ENCODE data around the gene CERT1. TPM values are rescaled to one million over a fixed set of nuclear protein-coding genes. Genes with fewer than 3 reads are reported as not detected.

The CERT1 gene
- total RNA-seq, 2 donors from 2014 or later, result 30.6 to 39.5 TPM

- peaks cover 3% of the 10 kb centered on the region for H3K9me3 Mint-ChIP-seq
- no peak overlapping the region for H3K4me3 Mint-ChIP-seq
- H3K36me3 Mint-ChIP-seq, result peaks cover 36% of the 10 kb centered on the region
- H3K27ac Mint-ChIP-seq, result no peak overlapping the region
- ATAC-seq (peak; percentile 79), DNase-seq (ENCODE audit: low spot score) (no peak)
- peaks cover 35 to 50% of the 10 kb centered on the region in 2 donors for H3K4me1 Mint-ChIP-seq (ENCODE audit: low read depth in 2 of 2)
- no peaks in the 10 kb centered on the region for H3K27me3 Mint-ChIP-seq
Measured at GRCh38 chr5:75482482-75482881, 28.9 kb downstream of the CERT1 start.

GRCh38 chr5:75481024-75481423 is 30.4 kb downstream of the CERT1 start:
- Mint-ChIP-seq H3K27ac (no peak overlapping the region), H3K27me3 (no peaks in the 10 kb centered on the region), H3K4me3 (no peak overlapping the region), H3K36me3 (peaks cover 36% of the 10 kb centered on the region), H3K4me1 (ENCODE audit: low read depth in 2 of 2) (peaks cover 26 to 47% of the 10 kb centered on the region in 2 donors), H3K9me3 (peaks cover 3% of the 10 kb centered on the region)
- ATAC-seq, result no peak
- DNase-seq (ENCODE audit: low spot score), result no peak

- no peak for ATAC-seq
- no peak for DNase-seq (ENCODE audit: low spot score)
- Mint-ChIP-seq H3K4me1 (ENCODE audit: low read depth in 2 of 2) (peaks cover 16 to 29% of the 10 kb centered on the region in 2 donors), H3K36me3 (peaks cover 6% of the 10 kb centered on the region), H3K27me3 (no peaks in the 10 kb centered on the region), H3K9me3 (peaks cover 5% of the 10 kb centered on the region), H3K27ac (no peak overlapping the region), H3K4me3 (no peak overlapping the region)
Measured at GRCh38 chr5:75475364-75475763, 36.1 kb downstream of the CERT1 start.

- Mint-ChIP-seq H3K4me1 (ENCODE audit: low read depth in 2 of 2) (peaks cover 16 to 29% of the 10 kb centered on the region in 2 donors), H3K36me3 (peaks cover 24% of the 10 kb centered on the region), H3K4me3 (no peak overlapping the region), H3K27me3 (no peaks in the 10 kb centered on the region), H3K9me3 (peaks cover 13% of the 10 kb centered on the region), H3K27ac (no peak overlapping the region)
- no peak for ATAC-seq
- DNase-seq (ENCODE audit: low spot score), result no peak
Measured at GRCh38 chr5:75473463-75473862, 38.0 kb downstream of the CERT1 start.

GRCh38 chr5:75472973-75473372 is 38.5 kb downstream of the CERT1 start:
- no peak overlapping the region for H3K4me3 Mint-ChIP-seq
- ATAC-seq, result no peak
- H3K27ac Mint-ChIP-seq, result no peak overlapping the region
- H3K9me3 Mint-ChIP-seq, result peaks cover 13% of the 10 kb centered on the region
- peaks cover 25% of the 10 kb centered on the region for H3K36me3 Mint-ChIP-seq
- H3K4me1 Mint-ChIP-seq (ENCODE audit: low read depth in 2 of 2), result peaks cover 16 to 31% of the 10 kb centered on the region in 2 donors
- no peaks in the 10 kb centered on the region for H3K27me3 Mint-ChIP-seq
- DNase-seq (ENCODE audit: low spot score), result no peak

- Mint-ChIP-seq H3K4me3 (no peak overlapping the region), H3K27ac (no peak overlapping the region), H3K27me3 (no peaks in the 10 kb centered on the region), H3K4me1 (ENCODE audit: low read depth in 2 of 2) (peaks cover 20 to 37% of the 10 kb centered on the region in 2 donors), H3K36me3 (peaks cover 25% of the 10 kb centered on the region), H3K9me3 (peaks cover 13% of the 10 kb centered on the region)
- DNase-seq (ENCODE audit: low spot score) (no peak), ATAC-seq (no peak)
Measured at GRCh38 chr5:75471193-75471592, 40.2 kb downstream of the CERT1 start.

- Mint-ChIP-seq H3K4me1 (ENCODE audit: low read depth in 2 of 2) (peaks cover 30 to 44% of the 10 kb centered on the region in 2 donors), H3K36me3 (peaks cover 25% of the 10 kb centered on the region), H3K9me3 (peaks cover 13% of the 10 kb centered on the region), H3K4me3 (no peak overlapping the region), H3K27ac (no peak overlapping the region), H3K27me3 (no peaks in the 10 kb centered on the region)
- no peak for ATAC-seq
- no peak for DNase-seq (ENCODE audit: low spot score)
Measured at GRCh38 chr5:75469017-75469416, 42.4 kb downstream of the CERT1 start.

- no peak overlapping the region for H3K27ac Mint-ChIP-seq
- ATAC-seq, result no peak
- H3K9me3 Mint-ChIP-seq, result peaks cover 13% of the 10 kb centered on the region
- peaks cover 25% of the 10 kb centered on the region for H3K36me3 Mint-ChIP-seq
- no peaks in the 10 kb centered on the region for H3K27me3 Mint-ChIP-seq
- H3K4me1 Mint-ChIP-seq (ENCODE audit: low read depth in 2 of 2), result peaks cover 34 to 47% of the 10 kb centered on the region in 2 donors
- DNase-seq (ENCODE audit: low spot score), result no peak
- no peak overlapping the region for H3K4me3 Mint-ChIP-seq
Measured at GRCh38 chr5:75468593-75468992, 42.8 kb downstream of the CERT1 start.

GRCh38 chr5:75466006-75466716 is 45.3 kb downstream of the CERT1 start:
- Mint-ChIP-seq H3K9me3 (peaks cover 13% of the 10 kb centered on the region), H3K27ac (peak overlapping the region; percentile 0 to 7), H3K27me3 (no peaks in the 10 kb centered on the region), H3K4me1 (ENCODE audit: low read depth in 2 of 2) (peaks cover 47 to 49% of the 10 kb centered on the region in 2 donors), H3K4me3 (no peak overlapping the region), H3K36me3 (peaks cover 25% of the 10 kb centered on the region)
- no peak for ATAC-seq
- DNase-seq (ENCODE audit: low spot score), result no peak

GRCh38 chr5:75465480-75465879 is 45.9 kb downstream of the CERT1 start:
- DNase-seq (ENCODE audit: low spot score) (no peak), ATAC-seq (no peak)
- Mint-ChIP-seq H3K36me3 (peaks cover 19% of the 10 kb centered on the region), H3K27me3 (no peaks in the 10 kb centered on the region), H3K4me3 (no peak overlapping the region), H3K4me1 (ENCODE audit: low read depth in 2 of 2) (peaks cover 47 to 48% of the 10 kb centered on the region in 2 donors), H3K27ac (peak overlapping the region in 1 of 2 donors; percentile 22), H3K9me3 (peaks cover 9% of the 10 kb centered on the region)

- Mint-ChIP-seq H3K27me3 (no peaks in the 10 kb centered on the region), H3K27ac (peak overlapping the region; percentile 6 to 9), H3K4me1 (ENCODE audit: low read depth in 2 of 2) (peaks cover 46 to 48% of the 10 kb centered on the region in 2 donors), H3K9me3 (peaks cover 2% of the 10 kb centered on the region), H3K36me3 (peaks cover 4% of the 10 kb centered on the region), H3K4me3 (no peak overlapping the region)
- ATAC-seq (no peak), DNase-seq (ENCODE audit: low spot score) (no peak)
Measured at GRCh38 chr5:75463726-75464125, 47.7 kb downstream of the CERT1 start.

GRCh38 chr5:75461679-75462078 is 49.8 kb downstream of the CERT1 start:
- peak overlapping the region in 1 of 2 donors; percentile 83 for H3K27ac Mint-ChIP-seq
- H3K27me3 Mint-ChIP-seq, result no peaks in the 10 kb centered on the region
- no peak for DNase-seq (ENCODE audit: low spot score)
- peak; percentile 81 to 88 for ATAC-seq
- H3K4me3 Mint-ChIP-seq, result peak overlapping the region; percentile 16
- no peaks in the 10 kb centered on the region for H3K9me3 Mint-ChIP-seq
- H3K4me1 Mint-ChIP-seq (ENCODE audit: low read depth in 2 of 2), result peaks cover 41 to 48% of the 10 kb centered on the region in 2 donors
- no peaks in the 10 kb centered on the region for H3K36me3 Mint-ChIP-seq

- Mint-ChIP-seq H3K27me3 (no peaks in the 10 kb centered on the region), H3K9me3 (no peaks in the 10 kb centered on the region), H3K4me3 (no peak overlapping the region), H3K4me1 (ENCODE audit: low read depth in 2 of 2) (peaks cover 36 to 42% of the 10 kb centered on the region in 2 donors), H3K36me3 (no peaks in the 10 kb centered on the region), H3K27ac (peak overlapping the region in 1 of 2 donors; percentile 83)
- DNase-seq (ENCODE audit: low spot score) (no peak), ATAC-seq (no peak)
Measured at GRCh38 chr5:75460942-75461610, 50.4 kb downstream of the CERT1 start.

GRCh38 chr5:75460532-75460931 is 50.9 kb downstream of the CERT1 start:
- H3K36me3 Mint-ChIP-seq, result peaks cover 3% of the 10 kb centered on the region
- H3K27me3 Mint-ChIP-seq, result no peaks in the 10 kb centered on the region
- ATAC-seq (no peak), DNase-seq (ENCODE audit: low spot score) (no peak)
- peak overlapping the region in 1 of 2 donors; percentile 83 for H3K27ac Mint-ChIP-seq
- no peak overlapping the region for H3K4me3 Mint-ChIP-seq
- no peaks in the 10 kb centered on the region for H3K9me3 Mint-ChIP-seq
- H3K4me1 Mint-ChIP-seq (ENCODE audit: low read depth in 2 of 2), result peaks cover 35 to 39% of the 10 kb centered on the region in 2 donors
